ENCODE measurements around the gene CCDC187.

DNA sequence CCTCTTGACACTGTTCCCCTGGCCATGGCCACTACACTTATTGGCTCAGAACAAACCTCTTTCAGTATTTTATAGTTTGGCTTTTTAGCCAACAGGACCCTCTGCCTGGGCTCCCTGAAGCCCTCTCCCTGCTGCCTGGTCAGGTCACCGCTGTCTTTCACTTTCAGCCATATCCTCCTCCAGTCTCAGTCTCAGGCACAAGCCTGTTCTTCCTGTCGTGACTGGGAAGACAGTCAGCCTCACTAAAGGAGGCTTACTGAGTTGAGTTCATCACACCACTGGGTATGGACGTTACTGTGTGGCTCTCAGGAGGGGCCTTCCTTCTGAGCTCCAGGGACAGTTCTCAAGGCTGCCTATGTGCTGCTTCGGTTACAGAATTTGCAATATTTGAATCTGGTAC is 60.3 kb downstream of the CCDC187 start:
- TF ChIP-seq, protein P1, sequence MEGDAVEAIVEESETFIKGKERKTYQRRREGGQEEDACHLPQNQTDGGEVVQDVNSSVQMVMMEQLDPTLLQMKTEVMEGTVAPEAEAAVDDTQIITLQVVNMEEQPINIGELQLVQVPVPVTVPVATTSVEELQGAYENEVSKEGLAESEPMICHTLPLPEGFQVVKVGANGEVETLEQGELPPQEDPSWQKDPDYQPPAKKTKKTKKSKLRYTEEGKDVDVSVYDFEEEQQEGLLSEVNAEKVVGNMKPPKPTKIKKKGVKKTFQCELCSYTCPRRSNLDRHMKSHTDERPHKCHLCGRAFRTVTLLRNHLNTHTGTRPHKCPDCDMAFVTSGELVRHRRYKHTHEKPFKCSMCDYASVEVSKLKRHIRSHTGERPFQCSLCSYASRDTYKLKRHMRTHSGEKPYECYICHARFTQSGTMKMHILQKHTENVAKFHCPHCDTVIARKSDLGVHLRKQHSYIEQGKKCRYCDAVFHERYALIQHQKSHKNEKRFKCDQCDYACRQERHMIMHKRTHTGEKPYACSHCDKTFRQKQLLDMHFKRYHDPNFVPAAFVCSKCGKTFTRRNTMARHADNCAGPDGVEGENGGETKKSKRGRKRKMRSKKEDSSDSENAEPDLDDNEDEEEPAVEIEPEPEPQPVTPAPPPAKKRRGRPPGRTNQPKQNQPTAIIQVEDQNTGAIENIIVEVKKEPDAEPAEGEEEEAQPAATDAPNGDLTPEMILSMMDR (IDR thresholded peaks at IDR 0.05): no peak
- TF ChIP-seq POLR2AphosphoS5 (IDR thresholded peaks at IDR 0.05) (no peak), POLR2A (IDR thresholded peaks at IDR 0.05) (no peak)
